CD14-positive monocyte (primary cell): ENCODE measurements around the gene LDLRAD2. TPM values are rescaled to one million over a fixed set of nuclear protein-coding genes. Genes with fewer than 3 reads are reported as not detected.

Experiments
- DNase-seq, 3 donors: peaks; one replicate each; pipeline ENCODE4 v3.0.0-alpha.2; 2011 to 2022
- H2AFZ ChIP-seq: 2 replicates; pipeline ENCODE4 v1.6.0; 2012; ENCODE audit warnings: mild to moderate bottlenecking, low read depth, low read length, inconsistent platforms; ENCODE audit not compliant: insufficient read depth, poor library complexity, severe bottlenecking
- H3K27ac ChIP-seq, 2 donors: 1 replicate in 1 of 2; 2 replicates in 1 of 2; pipeline ENCODE4 v1.5.1; 2012 to 2013; ENCODE audit warnings: low read length in 2 of 2, control low read depth in 1 of 2, inconsistent platforms in 1 of 2, low read depth in 1 of 2, mild to moderate bottlenecking in 1 of 2
- H3K27me3 ChIP-seq, 2 donors: one replicate each; pipeline versions ENCODE4 v1.6.0 to v1.6.1; 2011 to 2013; ENCODE audit warnings: low read length in 2 of 2; ENCODE audit not compliant: control insufficient read depth in 2 of 2, insufficient read depth in 2 of 2
- H3K36me3 ChIP-seq, 2 donors: replicated peaks in 1 of 2; 1 replicate in 1 of 2; 2 replicates in 1 of 2; pipeline versions ENCODE4 v1.5.1 to v1.6.1; 2012 to 2013; ENCODE audit warnings: low read length in 2 of 2, control low read depth in 1 of 2, inconsistent platforms in 1 of 2, mild to moderate bottlenecking in 1 of 2; ENCODE audit not compliant: insufficient read depth in 2 of 2, control insufficient read depth in 1 of 2
- H3K4me1 ChIP-seq, 2 donors: 1 replicate in 1 of 2; 2 replicates in 1 of 2; pipeline versions ENCODE4 v1.5.1 to v1.6.1; 2012 to 2013; ENCODE audit warnings: low read length in 2 of 2, control low read depth in 1 of 2, inconsistent platforms in 1 of 2, mild to moderate bottlenecking in 1 of 2, moderate library complexity in 1 of 2; ENCODE audit not compliant: insufficient read depth in 2 of 2, control insufficient read depth in 1 of 2
- H3K4me2 ChIP-seq: replicated peaks from 2 replicates; pipeline ENCODE3; 2012; ENCODE audit warnings: low read length, moderate library complexity, mild to moderate bottlenecking; ENCODE audit not compliant: poor library complexity, severe bottlenecking; ENCODE audit errors: extremely low read depth
- H3K4me3 ChIP-seq, 3 experiments: fragments of 200-600 bp in 1 of 3; sonication (generic) in 1 of 3; replicated peaks in 1 of 3; 1 replicate in 2 of 3; 2 replicates in 1 of 3; pipeline ENCODE4 v1.5.1; 2011 to 2013; ENCODE audit warnings: low read length in 3 of 3, mild to moderate bottlenecking in 3 of 3, control low read depth in 2 of 3, low read depth in 2 of 3, inconsistent platforms in 1 of 3, moderate library complexity in 1 of 3
- H3K79me2 ChIP-seq: 2 replicates; pipeline ENCODE4 v1.6.0; 2012; ENCODE audit warnings: mild to moderate bottlenecking, control low read depth, inconsistent platforms, low read length, moderate library complexity; ENCODE audit not compliant: insufficient read depth
- H3K9ac ChIP-seq: 2 replicates; pipeline ENCODE4 v1.6.0; 2017; ENCODE audit warnings: low read length, mild to moderate bottlenecking; ENCODE audit not compliant: insufficient read depth, poor library complexity, severe bottlenecking
- H3K9me3 ChIP-seq, 2 donors: replicated peaks in 1 of 2; 1 replicate in 1 of 2; 2 replicates in 1 of 2; pipeline versions ENCODE4 v1.5.1 to v1.6.1; 2012 to 2013; ENCODE audit warnings: low read length in 2 of 2, control low read depth in 1 of 2; ENCODE audit not compliant: control insufficient read depth in 1 of 2, insufficient read depth in 1 of 2
- H4K20me1 ChIP-seq: 2 replicates; pipeline ENCODE4 v1.6.0; 2012; ENCODE audit warnings: mild to moderate bottlenecking, low read length, control low read depth, moderate library complexity; ENCODE audit not compliant: insufficient read depth
- H3K27ac Mint-ChIP-seq, 7 donors: one replicate each; pipeline ENCODE4 v1.8.0; 2020; ENCODE audit warnings: mild to moderate bottlenecking in 7 of 7, mixed read lengths in 7 of 7, moderate library complexity in 6 of 7, inconsistent platforms in 2 of 7
- H3K27me3 Mint-ChIP-seq, 3 donors: one replicate each; pipeline ENCODE4 v1.8.0; 2021 to 2022; ENCODE audit warnings: low read depth in 3 of 3, mild to moderate bottlenecking in 3 of 3, mixed read lengths in 3 of 3, moderate library complexity in 3 of 3, inconsistent platforms in 1 of 3
- H3K36me3 Mint-ChIP-seq, 2 donors: one replicate each; pipeline ENCODE4 v1.8.0; 2020; ENCODE audit warnings: mixed read lengths in 2 of 2, inconsistent platforms in 1 of 2, mild to moderate bottlenecking in 1 of 2
- H3K4me1 Mint-ChIP-seq: one replicate; pipeline ENCODE4 v1.8.0; 2020; ENCODE audit warnings: mild to moderate bottlenecking, mixed read lengths
- H3K4me3 Mint-ChIP-seq, 2 donors: one replicate each; pipeline ENCODE4 v1.8.0; 2020; ENCODE audit warnings: mild to moderate bottlenecking in 2 of 2, mixed read lengths in 2 of 2, moderate library complexity in 1 of 2
- H3K9me3 Mint-ChIP-seq, 7 donors: one replicate each; pipeline ENCODE4 v1.8.0; 2020 to 2022; ENCODE audit warnings: mixed read lengths in 7 of 7, mild to moderate bottlenecking in 6 of 7, moderate library complexity in 6 of 7, inconsistent platforms in 2 of 7
- WGBS: methylation state at CpG from one replicate; pipeline ENCODE4 v1.1.5; 2013; ENCODE audit warnings: missing lambda C conversion rate; ENCODE audit not compliant: insufficient coverage; 5-methylcytosine and 5-hydroxymethylcytosine counted together
- intact Hi-C, 2 donors: fragments of 100-400 bp; cut with micrococcal nuclease; formaldehyde crosslinking; loops; one replicate each; pipeline versions ENCODE4 v1.15.0 to v1.15.1; 2023
- polyA plus RNA-seq, 3 donors: library from polyadenylated mRNA; depleted of rRNA in 1 of 3; unstranded in 2 of 3; stranded (reverse) in 1 of 3; fragments of 300-500 nt in 2 of 3; fragments of >200 nt in 1 of 3; fragmentation: Illumina TruSeq in 2 of 3; gene quantifications; 1 replicate in 2 of 3; 2 replicates in 1 of 3; pipeline ENCODE4 v1.2.3, GENCODE V29; 2012 to 2021
- TF ChIP-seq, protein P1 (sequence below): fragments of 200-600 bp; IDR thresholded peaks from one replicate; pipeline ENCODE4 v1.8.0; 2022; ENCODE audit warnings: antibody characterized with exemption, mild to moderate bottlenecking

Gene LDLRAD2
- polyA plus RNA-seq, 3 donors, result 0.63 TPM; not detected in 2

DNA sequence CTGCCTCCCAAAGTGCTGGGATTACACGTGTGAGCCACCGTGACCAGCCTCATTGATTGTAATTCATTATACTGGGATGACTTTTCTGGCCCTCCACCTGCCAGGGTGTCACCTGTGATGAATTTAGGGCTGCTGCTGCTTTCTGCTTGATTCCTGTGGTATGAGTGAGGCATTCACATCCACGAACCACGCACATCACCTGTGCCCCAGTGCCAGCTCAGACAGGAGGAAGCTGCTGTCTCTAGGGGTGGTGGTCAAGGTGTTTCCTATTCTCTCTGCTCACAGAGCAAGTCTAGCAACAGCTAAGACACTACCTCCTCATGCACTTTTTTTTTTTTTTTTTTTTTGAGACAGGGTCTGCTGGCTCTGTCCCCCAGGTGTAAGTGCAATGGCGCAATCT, 12.3 kb upstream of the LDLRAD2 start:
- no peaks in the 10 kb centered on the region for H3K36me3 Mint-ChIP-seq

DNA sequence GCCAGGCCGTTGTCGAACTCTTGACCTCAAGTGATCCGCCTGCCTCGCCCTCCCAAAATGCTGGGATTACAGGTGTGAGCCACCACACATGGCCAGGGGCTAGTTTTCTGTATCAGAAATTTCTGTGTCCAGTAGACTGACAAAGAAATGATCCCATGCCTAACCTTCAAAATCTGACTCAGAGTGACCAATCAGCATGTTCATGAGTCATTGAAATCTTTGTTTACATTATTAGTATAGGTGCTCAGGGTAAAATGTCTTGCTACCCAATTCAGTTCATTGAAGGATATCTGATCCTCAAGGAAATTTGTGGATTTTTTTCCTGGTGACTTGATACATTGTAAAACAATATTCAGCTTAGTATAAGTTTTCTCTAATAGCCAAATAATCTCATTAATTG, 11.0 kb upstream of the LDLRAD2 start:
- Mint-ChIP-seq H3K4me3 (no peak overlapping the region), H3K4me1 (peaks cover 15% of the 10 kb centered on the region), H3K36me3 (no peaks in the 10 kb centered on the region), H3K9me3 (peaks cover 0 to 1% (median 0%) of the 10 kb centered on the region in 7 donors), H3K27me3 (peaks cover 2 to 6% (median 2%) of the 10 kb centered on the region in 3 donors), H3K27ac (no peak overlapping the region)
- 94% methylated on average over 4 of the region's 4 CpGs for WGBS
- no peak overlapping the region for H3K4me2 ChIP-seq
- H3K36me3 ChIP-seq, result no peaks in the 10 kb centered on the region
- H3K9me3 ChIP-seq, result no peaks in the 10 kb centered on the region
- H3K4me3 ChIP-seq, result no peak overlapping the region
- no peak overlapping the region for H2AFZ ChIP-seq
- H3K9ac ChIP-seq, result no peak overlapping the region
- no peak overlapping the region for H3K27ac ChIP-seq
- H3K79me2 ChIP-seq, result no peaks in the 10 kb centered on the region
- peaks cover 0 to 3% of the 10 kb centered on the region in 2 donors for H3K4me1 ChIP-seq
- intact Hi-C loops, result no loop called here
- DNase-seq, result no peak
- H4K20me1 ChIP-seq, result no peaks in the 10 kb centered on the region
- H3K27me3 ChIP-seq, result no peaks in the 10 kb centered on the region
- TF ChIP-seq, protein P1, sequence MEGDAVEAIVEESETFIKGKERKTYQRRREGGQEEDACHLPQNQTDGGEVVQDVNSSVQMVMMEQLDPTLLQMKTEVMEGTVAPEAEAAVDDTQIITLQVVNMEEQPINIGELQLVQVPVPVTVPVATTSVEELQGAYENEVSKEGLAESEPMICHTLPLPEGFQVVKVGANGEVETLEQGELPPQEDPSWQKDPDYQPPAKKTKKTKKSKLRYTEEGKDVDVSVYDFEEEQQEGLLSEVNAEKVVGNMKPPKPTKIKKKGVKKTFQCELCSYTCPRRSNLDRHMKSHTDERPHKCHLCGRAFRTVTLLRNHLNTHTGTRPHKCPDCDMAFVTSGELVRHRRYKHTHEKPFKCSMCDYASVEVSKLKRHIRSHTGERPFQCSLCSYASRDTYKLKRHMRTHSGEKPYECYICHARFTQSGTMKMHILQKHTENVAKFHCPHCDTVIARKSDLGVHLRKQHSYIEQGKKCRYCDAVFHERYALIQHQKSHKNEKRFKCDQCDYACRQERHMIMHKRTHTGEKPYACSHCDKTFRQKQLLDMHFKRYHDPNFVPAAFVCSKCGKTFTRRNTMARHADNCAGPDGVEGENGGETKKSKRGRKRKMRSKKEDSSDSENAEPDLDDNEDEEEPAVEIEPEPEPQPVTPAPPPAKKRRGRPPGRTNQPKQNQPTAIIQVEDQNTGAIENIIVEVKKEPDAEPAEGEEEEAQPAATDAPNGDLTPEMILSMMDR, result no peak

More for the DNA sequence above, 12.3 kb upstream of the LDLRAD2 start:
- peaks cover 15% of the 10 kb centered on the region for H3K4me1 Mint-ChIP-seq
- Histone ChIP-seq H3K4me1 (peaks cover 0 to 3% of the 10 kb centered on the region in 2 donors), H4K20me1 (no peaks in the 10 kb centered on the region), H2AFZ (no peak overlapping the region), H3K27ac (no peak overlapping the region), H3K36me3 (no peaks in the 10 kb centered on the region), H3K9me3 (peaks cover 6 to 12% of the 10 kb centered on the region in 2 donors), H3K4me2 (no peak overlapping the region), H3K27me3 (no peaks in the 10 kb centered on the region), H3K4me3 (no peak overlapping the region), H3K79me2 (no peaks in the 10 kb centered on the region), H3K9ac (no peak overlapping the region)
- intact Hi-C loops, result no loop called here
- H3K9me3 Mint-ChIP-seq, result peaks cover 5 to 12% (median 11%) of the 10 kb centered on the region in 7 donors
- TF ChIP-seq, protein P1, result no peak
- WGBS, result 100% methylated on average over 2 of the region's 5 CpGs
- peaks cover 0 to 6% (median 2%) of the 10 kb centered on the region in 3 donors for H3K27me3 Mint-ChIP-seq
- no peak for DNase-seq
- H3K4me3 Mint-ChIP-seq, result no peak overlapping the region
- no peak overlapping the region for H3K27ac Mint-ChIP-seq
